EL (cell line): Measurements from ENCODE around the gene ABI2.

ENCODE experiments used
- DNase-seq: peaks from one replicate; pipeline ENCODE4 v3.0.0-alpha.2; 2016

ABI2 gene

GRCh38 chr2:203484266-203485112, 156.3 kb downstream of the ABI2 start:
- DNase-seq = peak; percentile 26

GRCh38 chr2:203489531-203489930, 161.3 kb downstream of the ABI2 start:
- no peak for DNase-seq

GRCh38 chr2:203490391-203490790, 162.2 kb downstream of the ABI2 start:
- no peak for DNase-seq

- no peak for DNase-seq
These were observed 164.8 kb downstream of the ABI2 start for GRCh38 chr2:203492965-203493364.
